ENCODE measurements around the gene PTPN1.

DNA sequence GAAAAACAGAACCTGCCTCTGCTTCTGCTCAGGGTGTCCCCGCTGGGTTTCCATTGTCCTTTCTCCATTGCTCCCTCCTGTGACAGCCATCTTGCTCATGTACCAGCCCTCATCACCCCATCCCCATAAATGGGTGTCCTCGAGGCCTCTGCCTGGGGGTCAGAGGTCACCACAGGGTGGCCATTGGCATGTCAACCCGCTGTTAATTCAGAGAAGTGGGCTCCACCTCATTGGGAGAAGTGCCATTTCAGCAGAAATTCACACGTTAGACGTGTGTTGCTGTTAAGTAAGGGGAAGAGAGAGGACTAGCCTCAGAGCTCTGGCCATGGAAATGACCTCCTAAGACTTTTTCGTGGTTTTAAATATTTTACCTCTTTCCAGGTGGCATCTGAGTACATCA lies 71.9 kb downstream of the PTPN1 start:
- TF ChIP-seq, protein P1, sequence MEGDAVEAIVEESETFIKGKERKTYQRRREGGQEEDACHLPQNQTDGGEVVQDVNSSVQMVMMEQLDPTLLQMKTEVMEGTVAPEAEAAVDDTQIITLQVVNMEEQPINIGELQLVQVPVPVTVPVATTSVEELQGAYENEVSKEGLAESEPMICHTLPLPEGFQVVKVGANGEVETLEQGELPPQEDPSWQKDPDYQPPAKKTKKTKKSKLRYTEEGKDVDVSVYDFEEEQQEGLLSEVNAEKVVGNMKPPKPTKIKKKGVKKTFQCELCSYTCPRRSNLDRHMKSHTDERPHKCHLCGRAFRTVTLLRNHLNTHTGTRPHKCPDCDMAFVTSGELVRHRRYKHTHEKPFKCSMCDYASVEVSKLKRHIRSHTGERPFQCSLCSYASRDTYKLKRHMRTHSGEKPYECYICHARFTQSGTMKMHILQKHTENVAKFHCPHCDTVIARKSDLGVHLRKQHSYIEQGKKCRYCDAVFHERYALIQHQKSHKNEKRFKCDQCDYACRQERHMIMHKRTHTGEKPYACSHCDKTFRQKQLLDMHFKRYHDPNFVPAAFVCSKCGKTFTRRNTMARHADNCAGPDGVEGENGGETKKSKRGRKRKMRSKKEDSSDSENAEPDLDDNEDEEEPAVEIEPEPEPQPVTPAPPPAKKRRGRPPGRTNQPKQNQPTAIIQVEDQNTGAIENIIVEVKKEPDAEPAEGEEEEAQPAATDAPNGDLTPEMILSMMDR (IDR thresholded peaks at IDR 0.05), result no peak
- no peak for TF ChIP-seq POLR2A (IDR thresholded peaks at IDR 0.05)

Data from thyroid gland (tissue), 4 donors.